ENCODE results near the gene GOLGA2.

The GOLGA2 gene

DNA sequence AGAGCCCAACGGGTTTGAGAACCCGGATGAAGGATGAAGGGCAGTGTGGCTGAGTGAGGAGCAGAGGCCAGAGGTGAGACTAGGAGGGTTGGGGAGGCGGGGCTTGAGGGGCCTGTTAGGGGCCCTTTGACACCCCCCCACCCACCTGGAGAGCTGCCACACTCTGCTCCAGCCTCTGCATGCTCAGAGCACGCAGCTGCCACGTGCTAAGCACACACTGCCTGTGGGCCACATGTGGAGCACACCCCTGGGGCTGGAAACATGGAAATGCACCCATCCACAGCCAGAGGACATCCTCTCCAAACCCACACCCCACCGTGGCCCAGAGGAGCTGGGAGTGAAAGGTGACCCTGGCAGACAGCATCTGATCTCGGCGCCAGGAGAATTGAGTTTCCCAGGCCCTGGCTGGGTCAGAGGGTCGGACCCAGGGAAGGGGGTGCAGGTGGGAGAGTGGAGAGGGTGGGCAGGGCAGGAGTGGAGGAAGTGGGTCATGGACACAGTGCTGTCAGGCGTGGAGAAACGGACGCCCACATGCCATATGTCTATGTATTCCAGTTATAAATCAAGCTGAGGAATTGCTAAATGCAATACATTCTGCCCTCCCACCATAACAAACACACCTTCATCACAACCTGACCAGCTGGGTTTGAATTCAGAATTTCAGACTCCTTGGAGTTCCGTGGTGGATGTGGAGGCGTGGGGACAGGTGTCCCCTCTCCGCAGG is 66.7 kb downstream of the GOLGA2 start:
- no peak for DNase-seq

DNA sequence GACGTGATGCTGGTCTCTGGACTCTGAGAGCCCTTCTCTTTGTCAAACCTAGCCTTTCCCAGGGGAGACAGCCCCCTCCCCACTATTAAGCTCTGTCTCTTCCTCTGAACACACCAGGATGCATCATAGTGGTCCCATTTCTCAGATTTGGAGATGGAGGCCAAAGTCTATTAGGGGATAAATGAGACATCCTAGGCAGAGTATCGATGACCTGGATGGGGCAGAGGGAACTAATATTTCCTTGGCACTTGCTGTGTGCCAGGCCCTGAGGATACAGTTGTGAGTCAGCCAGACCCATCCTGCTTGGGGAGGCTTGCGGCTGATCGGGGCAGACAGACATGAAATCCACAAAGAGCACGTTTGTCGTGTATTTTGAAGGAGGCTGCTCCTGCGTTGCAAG is 67.4 kb downstream of the GOLGA2 start:
- no peak for DNase-seq

DNA sequence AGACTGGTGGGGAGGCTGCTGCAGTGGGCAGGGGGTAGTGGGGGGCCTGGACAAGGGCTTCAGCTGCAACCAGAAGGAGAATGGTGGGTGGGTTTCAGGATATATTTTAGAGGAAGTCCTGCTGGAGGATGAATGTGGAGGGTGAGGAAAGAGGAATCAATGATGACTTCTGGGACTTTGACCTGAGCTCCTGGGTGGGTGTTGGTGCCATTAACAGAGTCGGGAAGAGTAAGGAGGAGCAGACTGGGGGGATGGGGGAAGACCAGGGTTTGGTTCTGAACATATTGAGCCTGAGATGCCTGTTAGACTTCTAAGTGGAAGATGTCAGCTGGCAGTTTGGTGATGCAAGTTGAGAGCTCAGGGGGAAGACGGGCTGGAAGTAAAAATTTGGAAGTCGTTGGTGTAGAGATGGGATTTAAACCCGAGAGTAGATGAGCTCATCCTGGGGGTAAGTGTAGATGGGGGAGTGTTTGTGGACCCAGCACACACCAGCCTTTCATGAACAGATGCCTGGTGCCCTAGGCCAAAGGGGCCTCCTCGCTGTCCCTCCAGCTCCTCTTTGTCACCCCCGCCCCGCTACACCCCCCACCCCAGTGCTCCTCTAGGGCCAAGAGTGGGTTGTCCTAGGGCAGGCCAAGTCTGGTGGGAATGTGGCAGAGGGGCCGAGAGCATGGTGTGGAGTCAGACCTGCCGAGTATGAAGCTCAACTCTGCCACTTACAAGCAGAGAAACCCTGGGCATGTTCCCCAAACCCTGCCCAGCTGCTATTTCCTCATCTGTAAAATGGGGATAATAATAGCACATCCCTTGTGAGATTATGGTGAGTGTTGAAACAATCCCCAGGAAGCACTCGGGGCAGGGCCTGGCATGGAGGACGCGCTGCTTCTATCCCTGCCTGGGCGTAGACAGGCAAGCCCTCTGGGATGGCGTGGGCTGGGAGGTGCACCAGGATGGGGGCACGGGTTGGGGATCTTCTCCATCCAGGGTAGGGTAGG is 68.6 kb downstream of the GOLGA2 start:
- DNase-seq, result no peak

DNA sequence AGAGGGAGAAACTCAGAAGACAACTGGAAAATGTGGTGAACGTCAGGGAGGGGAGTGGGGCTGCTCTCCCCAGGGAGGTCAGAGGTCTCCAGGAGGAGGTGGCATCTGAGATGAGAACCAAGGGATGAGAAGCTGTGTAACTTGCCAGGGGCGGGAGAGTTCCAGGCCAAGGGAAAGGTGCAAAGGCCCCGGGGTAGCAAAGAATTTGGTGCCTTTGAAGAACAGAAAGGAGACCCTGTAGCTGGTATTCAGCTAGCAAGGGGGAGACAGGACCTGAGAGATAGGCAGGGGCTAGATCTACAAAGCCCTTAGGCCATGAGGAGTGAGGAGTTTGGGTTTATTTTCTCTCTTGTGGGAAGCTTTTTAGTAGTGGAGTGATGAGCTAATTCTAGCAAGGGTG is 69.3 kb downstream of the GOLGA2 start:
- no peak for DNase-seq
